T-cell (primary cell): ENCODE measurements around the gene C1QTNF7. TPM values are rescaled to one million over a fixed set of nuclear protein-coding genes. Genes with fewer than 3 reads are reported as not detected.

Experiments used
- ATAC-seq, 4 experiments: fragments of 200-7000 bp in 3 of 4; fragments of 150-1000 bp in 1 of 4; cut with Tn5 transposase; replicated peaks in 1 of 4; 1 replicate in 3 of 4; 2 replicates in 1 of 4; pipeline ENCODE4 v1.10.0; 2021; ENCODE audit warnings: moderate library complexity in 3 of 4, mild to moderate bottlenecking in 2 of 4, moderate number of reproducible peaks in 1 of 4
- CTCF ChIA-PET, 2 donors: fragments of 300-600 bp; sonication (Branson Sonifier 250); formaldehyde crosslinking; loops; one replicate each; lab custom pipeline; 2022; ENCODE audit warnings: antibody characterized with exemption in 2 of 2; lab: Charles Lee
- POLR2A ChIA-PET, 2 donors: fragments of 300-600 bp; sonication (Branson Sonifier 250); formaldehyde crosslinking; loops; one replicate each; lab custom pipeline; 2022; ENCODE audit warnings: antibody characterized with exemption in 2 of 2; lab: Charles Lee
- DNase-seq, 35 experiments: peaks; one replicate each; pipeline versions ENCODE4 v3.0.0 to v3.0.0-alpha.2; 2013 to 2023
- H3K27ac ChIP-seq: one replicate; pipeline ENCODE4 v1.5.1; 2013; ENCODE audit warnings: low read length
- H3K27me3 ChIP-seq, 2 experiments: replicated peaks in 1 of 2; 1 replicate in 1 of 2; 2 replicates in 1 of 2; pipeline versions ENCODE4 v1.6.1 to v1.7.0; 2013; ENCODE audit warnings: low read length in 1 of 2, mixed read lengths in 1 of 2; ENCODE audit not compliant: control insufficient read depth in 2 of 2, insufficient read depth in 2 of 2; ENCODE audit errors: extremely low read depth in 1 of 2
- H3K36me3 ChIP-seq, 2 donors: 1 replicate in 1 of 2; 2 replicates in 1 of 2; pipeline versions ENCODE4 v1.6.1 to v1.7.0; 2013; ENCODE audit warnings: low read length in 1 of 2; ENCODE audit not compliant: control insufficient read depth in 2 of 2, insufficient read depth in 1 of 2; ENCODE audit errors: extremely low read depth in 1 of 2
- H3K4me1 ChIP-seq, 2 experiments: 1 replicate in 1 of 2; 2 replicates in 1 of 2; pipeline versions ENCODE4 v1.6.1 to v1.7.0; 2013; ENCODE audit warnings: low read length in 2 of 2, mixed read lengths in 1 of 2; ENCODE audit not compliant: insufficient read depth in 2 of 2, control insufficient read depth in 1 of 2; ENCODE audit errors: extremely low read depth in 1 of 2
- H3K4me3 ChIP-seq, 2 donors: 1 replicate in 1 of 2; 2 replicates in 1 of 2; pipeline versions ENCODE4 v1.5.1 to v1.7.0; 2013; ENCODE audit warnings: mild to moderate bottlenecking in 2 of 2, low read length in 1 of 2, moderate library complexity in 1 of 2; ENCODE audit not compliant: control insufficient read depth in 1 of 2; ENCODE audit errors: extremely low read depth in 1 of 2
- H3K9me3 ChIP-seq: 2 replicates; pipeline ENCODE4 v1.7.0; 2013
- H3K27ac Mint-ChIP-seq, 2 donors: one replicate each; pipeline ENCODE4 v1.8.0; 2020 to 2021; ENCODE audit warnings: mild to moderate bottlenecking in 2 of 2, mixed read lengths in 2 of 2
- H3K27me3 Mint-ChIP-seq, 2 donors: one replicate each; pipeline ENCODE4 v1.8.0; 2021 to 2022; ENCODE audit warnings: mixed read lengths in 2 of 2
- H3K36me3 Mint-ChIP-seq: one replicate; pipeline ENCODE4 v1.8.0; 2021; ENCODE audit warnings: mixed read lengths
- H3K4me1 Mint-ChIP-seq, 3 donors: one replicate each; pipeline ENCODE4 v1.8.0; 2020 to 2022; ENCODE audit warnings: mixed read lengths in 3 of 3, mild to moderate bottlenecking in 1 of 3
- H3K4me3 Mint-ChIP-seq, 3 donors: one replicate each; pipeline ENCODE4 v1.8.0; 2020 to 2022; ENCODE audit warnings: mild to moderate bottlenecking in 3 of 3, mixed read lengths in 3 of 3, moderate library complexity in 3 of 3
- H3K9me3 Mint-ChIP-seq, 3 donors: one replicate each; pipeline ENCODE4 v1.8.0; 2020 to 2022; ENCODE audit warnings: mixed read lengths in 3 of 3
- WGBS: methylation state at CpG from one replicate; pipeline ENCODE4 v1.1.5; 2013; ENCODE audit warnings: missing lambda C conversion rate; ENCODE audit not compliant: insufficient coverage; 5-methylcytosine and 5-hydroxymethylcytosine counted together
- total RNA-seq, 35 experiments: library from RNA in 6 of 35; stranded (reverse) in 6 of 35; fragments of 120-200 nt in 1 of 35; gene quantifications; one replicate each; pipeline versions ENCODE4 v1.2.1 to v1.2.4 and lab custom pipeline; 2013 to 2026

The C1QTNF7 gene
- total RNA-seq, 5 donors from 2014 or later (not counting 1 experiment from before 2014, with no cell fraction given), result not detected

DNA sequence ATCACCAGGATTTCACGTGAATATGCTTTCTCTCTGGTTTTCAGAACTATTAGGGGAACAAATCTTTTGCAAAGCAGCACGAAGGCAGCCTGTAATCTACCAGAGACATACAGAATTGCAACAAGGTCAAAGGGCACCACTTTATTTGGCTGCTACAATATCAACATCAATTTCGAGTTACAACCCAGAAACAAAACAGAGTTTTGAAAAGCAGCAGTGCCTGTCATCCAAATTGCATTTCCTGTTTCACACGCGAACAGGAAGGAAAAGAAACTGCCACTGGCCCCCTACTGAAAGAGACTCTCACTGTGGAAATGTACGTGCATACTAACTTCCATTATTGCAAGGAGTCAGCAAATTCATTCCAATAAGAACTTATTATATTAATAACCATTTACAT is 17.1 kb upstream of the C1QTNF7 start:
- peaks cover 16 to 44% of the 10 kb centered on the region in 2 experiments for H3K4me1 ChIP-seq
- peak overlapping the region; percentile 71 for H3K27ac ChIP-seq
- ChIA-PET POLR2A (no interaction called here), CTCF (no interaction called here)
- H3K36me3 ChIP-seq, result no peaks in the 10 kb centered on the region
- peak; percentile 64 to 82 (median 72) for ATAC-seq
- peak in 20 of 35 experiments; percentile 2 to 52 (median 19) for DNase-seq
- peaks cover 52 to 64% (median 57%) of the 10 kb centered on the region in 3 donors for H3K4me1 Mint-ChIP-seq
- H3K27me3 ChIP-seq, result no peaks in the 10 kb centered on the region
- no peaks in the 10 kb centered on the region for H3K9me3 Mint-ChIP-seq
- H3K4me3 Mint-ChIP-seq, result peak overlapping the region; percentile 54 to 61 (median 56)
- no peaks in the 10 kb centered on the region for H3K27me3 Mint-ChIP-seq
- 3% methylated on average over 5 of the region's 6 CpGs for WGBS
- H3K27ac Mint-ChIP-seq, result peak overlapping the region; percentile 89 to 91
- no peaks in the 10 kb centered on the region for H3K36me3 Mint-ChIP-seq
- H3K4me3 ChIP-seq, result peak overlapping the region in 1 of 2 donors; percentile 15
- H3K9me3 ChIP-seq, result no peaks in the 10 kb centered on the region

DNA sequence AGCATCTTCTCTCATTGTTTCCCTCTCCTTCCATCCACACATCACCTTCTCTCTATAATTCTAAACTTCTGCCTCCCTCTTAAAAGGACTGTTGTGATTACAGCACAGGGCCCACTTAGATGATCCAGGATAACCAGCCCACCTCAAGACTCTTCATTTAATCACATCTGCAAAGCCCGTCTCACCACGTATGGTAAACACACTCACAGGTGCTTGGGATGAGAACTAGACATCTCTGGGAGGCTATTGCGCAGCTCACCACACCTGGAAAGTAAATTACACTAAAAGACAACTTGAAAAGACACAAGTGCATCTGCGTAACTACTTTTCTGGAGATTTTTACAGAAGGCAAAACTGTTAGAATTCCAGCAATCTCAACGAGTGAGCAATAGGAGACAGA is 15.4 kb upstream of the C1QTNF7 start:
- H3K27ac ChIP-seq, result no peak overlapping the region
- H3K4me1 Mint-ChIP-seq, result peaks cover 52 to 58% (median 58%) of the 10 kb centered on the region in 3 donors
- H3K4me3 Mint-ChIP-seq, result peak overlapping the region in 1 of 3 donors; percentile 54
- H3K4me1 ChIP-seq, result peaks cover 16 to 44% of the 10 kb centered on the region in 2 experiments
- H3K27me3 Mint-ChIP-seq, result no peaks in the 10 kb centered on the region
- H3K27ac Mint-ChIP-seq, result peak overlapping the region; percentile 33 to 66
- no peak for ATAC-seq
- no peak for DNase-seq
- no peaks in the 10 kb centered on the region for H3K36me3 ChIP-seq
- WGBS, result 88% methylated on average over 5 of the region's 5 CpGs
- CTCF ChIA-PET, result interaction anchor here in 1 of 2 donors (1.2 kb wide), 1 partner anchor 44 kb away, joined by 3 read pairs; no protein-coding TSS in a partner anchor
- H3K36me3 Mint-ChIP-seq, result no peaks in the 10 kb centered on the region
- H3K4me3 ChIP-seq, result no peak overlapping the region
- POLR2A ChIA-PET, result no interaction called here
- H3K27me3 ChIP-seq, result no peaks in the 10 kb centered on the region
- H3K9me3 Mint-ChIP-seq, result no peaks in the 10 kb centered on the region
- H3K9me3 ChIP-seq, result no peaks in the 10 kb centered on the region

GRCh38 chr4:15413010-15413622 is 14.7 kb upstream of the C1QTNF7 start:
- H3K4me1 Mint-ChIP-seq, result peaks cover 52 to 58% (median 58%) of the 10 kb centered on the region in 3 donors
- CTCF ChIA-PET, result interaction anchor here (0.5 to 1.2 kb wide), 4 partner anchors 12 to 70 kb away, joined by 3 to 4 read pairs (median 4); no protein-coding TSS in a partner anchor

DNA sequence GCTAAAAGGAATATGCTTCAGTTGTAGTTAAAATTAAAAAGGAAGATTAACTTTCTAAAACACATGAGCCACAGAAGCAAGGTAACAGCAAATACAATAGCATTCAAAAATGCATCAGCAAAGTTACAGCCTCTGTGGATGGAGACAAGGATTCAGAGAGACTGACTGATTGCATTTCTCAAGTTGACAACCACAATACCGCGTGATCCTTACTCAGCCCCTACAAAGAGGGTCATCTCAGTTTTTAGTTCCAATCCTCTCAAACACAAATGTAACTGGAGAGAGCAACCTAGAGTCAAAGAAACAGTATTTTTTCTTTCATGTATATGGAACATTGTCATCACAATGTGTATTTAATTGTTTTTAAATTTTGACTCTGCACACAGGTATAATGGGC is 14.2 kb upstream of the C1QTNF7 start:
- ChIA-PET CTCF (interaction anchor here (0.5 to 1.2 kb wide), 4 partner anchors 12 to 71 kb away, joined by 3 to 4 read pairs (median 4); no protein-coding TSS in a partner anchor), POLR2A (no interaction called here)
- peaks cover 52 to 58% (median 58%) of the 10 kb centered on the region in 3 donors for H3K4me1 Mint-ChIP-seq
- peak overlapping the region in 1 of 3 donors; percentile 54 for H3K4me3 Mint-ChIP-seq
- no peaks in the 10 kb centered on the region for H3K36me3 ChIP-seq
- no peaks in the 10 kb centered on the region for H3K27me3 Mint-ChIP-seq
- H3K4me3 ChIP-seq, result no peak overlapping the region
- no CpG with 5 or more reads among the region's 2 CpGs for WGBS
- H3K27ac Mint-ChIP-seq, result peak overlapping the region; percentile 28 to 62
- H3K27ac ChIP-seq, result no peak overlapping the region
- peaks cover 0 to 5% (median 0%) of the 10 kb centered on the region in 3 donors for H3K9me3 Mint-ChIP-seq
- DNase-seq (no peak), ATAC-seq (no peak)
- peaks cover 16 to 44% of the 10 kb centered on the region in 2 experiments for H3K4me1 ChIP-seq
- H3K36me3 Mint-ChIP-seq, result peaks cover 4% of the 10 kb centered on the region
- H3K27me3 ChIP-seq, result no peaks in the 10 kb centered on the region
- no peaks in the 10 kb centered on the region for H3K9me3 ChIP-seq

More at GRCh38 chr4:15413010-15413622, 14.7 kb upstream of the C1QTNF7 start:
- Mint-ChIP-seq H3K9me3 (peaks cover 0 to 2% (median 0%) of the 10 kb centered on the region in 3 donors), H3K27me3 (no peaks in the 10 kb centered on the region), H3K4me3 (peak overlapping the region in 1 of 3 donors; percentile 54), H3K27ac (peak overlapping the region; percentile 42 to 66), H3K36me3 (peaks cover under 1% of the 10 kb centered on the region)
- Histone ChIP-seq H3K9me3 (no peaks in the 10 kb centered on the region), H3K4me3 (no peak overlapping the region), H3K27me3 (no peaks in the 10 kb centered on the region), H3K27ac (no peak overlapping the region), H3K4me1 (peaks cover 16 to 44% of the 10 kb centered on the region in 2 experiments), H3K36me3 (no peaks in the 10 kb centered on the region)
- POLR2A ChIA-PET, result no interaction called here
- 100% methylated on average over 1 of the region's 6 CpGs for WGBS
- peak in 3 of 4 experiments; percentile 26 to 77 (median 57) for ATAC-seq
- no peak for DNase-seq

DNA sequence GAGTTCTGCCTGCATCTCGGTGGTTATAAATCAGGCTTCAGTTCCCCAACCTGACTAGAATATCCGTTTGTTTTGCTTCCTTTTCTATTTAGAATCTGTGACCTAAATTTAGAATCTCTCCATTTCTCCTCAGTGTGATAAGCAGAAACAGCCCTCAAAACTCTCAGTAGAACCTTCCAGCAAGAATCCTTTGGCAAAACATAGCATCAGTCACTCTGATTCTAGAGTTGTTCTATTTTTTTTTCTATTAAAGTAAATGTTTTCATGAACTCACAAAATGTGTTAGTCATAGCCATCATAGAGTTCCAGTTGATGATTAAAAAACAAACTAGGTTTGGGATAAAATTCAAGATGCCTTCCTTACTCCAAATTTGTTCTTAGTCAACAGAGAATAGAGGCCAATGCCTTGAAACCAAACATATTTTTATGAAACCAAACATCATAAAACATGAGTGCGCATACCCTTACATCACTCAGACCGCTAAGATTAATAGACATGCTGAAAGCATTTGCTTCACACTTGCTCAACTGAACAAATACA is 13.2 kb upstream of the C1QTNF7 start:
- peak overlapping the region in 1 of 2 donors; percentile 11 for H3K27ac Mint-ChIP-seq
- no peak overlapping the region for H3K4me3 ChIP-seq

DNA sequence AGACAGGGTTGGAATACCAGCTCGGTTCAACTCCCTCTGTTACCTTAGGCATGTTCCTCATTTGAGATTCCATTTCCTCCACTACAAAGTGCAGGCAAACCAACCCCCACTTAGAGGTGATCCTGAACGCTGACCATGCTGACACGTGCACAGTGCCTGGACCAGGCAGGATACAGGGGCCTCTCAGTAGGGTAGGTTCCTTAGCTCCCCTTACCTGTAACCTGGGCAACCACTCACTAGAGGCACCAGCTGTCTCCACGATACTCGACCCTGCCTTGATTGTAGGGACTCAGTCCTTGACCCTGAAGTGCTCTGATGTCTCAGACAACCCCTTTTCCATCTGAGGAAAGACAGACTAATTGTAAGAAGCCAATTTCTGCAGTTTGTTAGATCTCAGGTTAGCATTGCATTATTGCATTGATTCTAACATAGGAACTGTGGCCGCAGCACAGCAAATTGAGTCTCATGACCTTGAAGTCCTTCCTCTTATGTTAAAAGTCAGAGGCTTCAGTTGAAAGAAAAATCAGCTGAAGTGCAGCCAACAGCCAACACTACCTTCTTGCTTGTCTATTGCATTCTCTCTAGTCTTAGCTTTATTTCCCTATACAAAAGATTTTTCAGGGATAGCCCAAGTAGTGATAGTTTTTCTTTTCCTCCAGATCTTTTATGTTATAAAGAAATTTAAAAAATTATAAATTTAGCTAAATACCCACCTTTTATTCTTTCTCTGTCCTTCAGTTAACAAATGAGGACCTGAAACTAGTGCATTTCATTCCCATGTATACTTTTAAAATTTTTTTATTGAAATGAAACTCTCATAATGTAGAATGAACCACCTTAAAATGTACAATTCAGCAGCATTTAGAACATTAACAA is 11.2 kb upstream of the C1QTNF7 start:
- H3K4me1 Mint-ChIP-seq, result peaks cover 30 to 36% (median 35%) of the 10 kb centered on the region in 3 donors
- H3K36me3 Mint-ChIP-seq, result peaks cover 4% of the 10 kb centered on the region
- CTCF ChIA-PET, result no interaction called here
- H3K9me3 Mint-ChIP-seq, result peaks cover 0 to 5% (median 0%) of the 10 kb centered on the region in 3 donors
- H3K4me1 ChIP-seq, result peaks cover 12 to 27% of the 10 kb centered on the region in 2 experiments
- ATAC-seq, result no peak
- DNase-seq, result no peak
- no peaks in the 10 kb centered on the region for H3K36me3 ChIP-seq
- no peaks in the 10 kb centered on the region for H3K9me3 ChIP-seq
- POLR2A ChIA-PET, result no interaction called here
- H3K27me3 ChIP-seq, result no peaks in the 10 kb centered on the region
- H3K4me3 ChIP-seq, result no peak overlapping the region
- H3K4me3 Mint-ChIP-seq, result no peak overlapping the region
- 92% methylated on average over 4 of the region's 6 CpGs for WGBS
- H3K27ac ChIP-seq, result no peak overlapping the region
- H3K27me3 Mint-ChIP-seq, result no peaks in the 10 kb centered on the region
- H3K27ac Mint-ChIP-seq, result no peak overlapping the region

More for the DNA sequence above, 13.2 kb upstream of the C1QTNF7 start:
- Mint-ChIP-seq H3K4me3 (peak overlapping the region in 1 of 3 donors; percentile 4), H3K4me1 (peaks cover 48 to 55% (median 54%) of the 10 kb centered on the region in 3 donors), H3K9me3 (peaks cover 0 to 5% (median 0%) of the 10 kb centered on the region in 3 donors), H3K36me3 (peaks cover 4% of the 10 kb centered on the region), H3K27me3 (no peaks in the 10 kb centered on the region)
- Histone ChIP-seq H3K4me1 (peaks cover 16 to 44% of the 10 kb centered on the region in 2 experiments), H3K9me3 (no peaks in the 10 kb centered on the region), H3K36me3 (no peaks in the 10 kb centered on the region), H3K27ac (no peak overlapping the region), H3K27me3 (no peaks in the 10 kb centered on the region)
- POLR2A ChIA-PET, result no interaction called here
- no peak for DNase-seq
- CTCF ChIA-PET, result no interaction called here
- WGBS, result 94% methylated on average over 2 of the region's 4 CpGs
- ATAC-seq, result no peak
